Keratinocyte (primary cell): ENCODE measurements around the gene NECTIN1.

ENCODE experiments used
- CTCF ChIP-seq, 3 experiments: IDR thresholded peaks in 1 of 3; conservative IDR thresholded peaks in 1 of 3; optimal IDR thresholded peaks in 1 of 3; 2 replicates in 2 of 3; 3 replicates in 1 of 3; pipeline versions ENCODE3 to v1.5.1; 2011; ENCODE audit warnings: low read length in 3 of 3, mild to moderate bottlenecking in 3 of 3, moderate library complexity in 2 of 3, control low read depth in 1 of 3, inconsistent platforms in 1 of 3; ENCODE audit not compliant: insufficient read depth in 2 of 3; ENCODE audit errors: extremely low read depth in 1 of 3
- EZH2 ChIP-seq: IDR thresholded peaks from one replicate; pipeline ENCODE4 v1.6.1; 2012; ENCODE audit warnings: inconsistent platforms, mild to moderate bottlenecking, low read length, moderate library complexity

GRCh38 chr11:119756169-119756865, 27.3 kb upstream of the NECTIN1 start:
- TF ChIP-seq EZH2 = no peak
- TF ChIP-seq CTCF (optimal IDR thresholded peaks at IDR 0.05 in 1 of 3, IDR thresholded peaks at IDR 0.05 in 1 of 3, conservative IDR thresholded peaks at IDR 0.05 in 1 of 3; ENCODE audit: extremely low read depth in 1 of 3, insufficient read depth in 2 of 3, low read length in 3 of 3) = no peak
